ENCODE data around the gene FOXC1.
A peak's percentile ranks its signal among the peaks of the same experiment; 100 is the strongest.

FOXC1 gene

GRCh38 chr6:1609648-1610496, at the start of gene FOXC1:
Gene FOXC1 (plus strand): TSS chr6:1609915. CDS start chr6:1610446, 531 bp downstream.
- DNase-seq (ENCODE audit: insufficient read length, low spot score) (peak; percentile 100), FAIRE-seq (peak; percentile 23)
- 0 out of 2 replicates have a peak, but pooled peaks have one; percentile 20 for TF ChIP-seq POLR2A (IDR thresholded peaks at IDR 0.05; ENCODE audit: low read depth, low read length)

DNA sequence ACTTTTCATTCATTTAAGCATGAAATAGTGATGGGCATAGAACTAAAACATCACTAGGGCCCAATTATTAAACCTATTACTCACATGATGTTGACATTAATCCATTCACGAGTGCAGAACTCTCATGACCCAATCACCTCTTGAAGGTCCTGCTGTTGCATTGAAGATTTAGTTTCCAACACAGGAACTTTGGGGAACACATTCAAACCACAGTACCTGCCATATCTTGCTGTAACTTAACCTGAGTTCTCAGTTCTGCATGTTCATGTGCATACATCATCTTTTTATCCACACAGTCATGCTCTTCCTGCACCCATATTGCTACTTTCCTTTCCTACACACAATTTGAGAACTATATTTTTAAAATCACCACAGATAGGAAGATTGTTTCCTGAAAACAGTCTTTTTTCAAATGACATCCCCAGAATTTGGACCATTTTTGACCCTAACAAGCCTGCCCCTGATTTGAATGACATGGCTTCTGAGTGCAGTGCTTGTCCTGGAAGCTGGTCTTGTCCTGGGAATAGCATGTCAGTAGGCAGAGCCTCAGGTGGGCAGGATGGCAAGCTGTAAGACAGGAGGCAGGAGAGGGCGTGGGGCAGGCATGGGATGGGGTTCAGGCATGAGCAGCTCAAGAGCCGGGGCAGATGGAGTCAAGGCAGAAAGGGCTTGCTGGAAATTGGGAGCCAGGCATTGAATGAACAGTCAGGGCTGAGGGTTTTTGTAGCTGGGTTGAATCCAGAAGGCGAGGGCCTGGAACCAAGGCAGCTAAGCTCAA, 49.2 kb upstream of the FOXC1 start:
- no peak for TF ChIP-seq POLR2A (IDR thresholded peaks at IDR 0.05; ENCODE audit: low read depth, low read length)
- FAIRE-seq (no peak), DNase-seq (ENCODE audit: insufficient read length, low spot score) (no peak)

DNA sequence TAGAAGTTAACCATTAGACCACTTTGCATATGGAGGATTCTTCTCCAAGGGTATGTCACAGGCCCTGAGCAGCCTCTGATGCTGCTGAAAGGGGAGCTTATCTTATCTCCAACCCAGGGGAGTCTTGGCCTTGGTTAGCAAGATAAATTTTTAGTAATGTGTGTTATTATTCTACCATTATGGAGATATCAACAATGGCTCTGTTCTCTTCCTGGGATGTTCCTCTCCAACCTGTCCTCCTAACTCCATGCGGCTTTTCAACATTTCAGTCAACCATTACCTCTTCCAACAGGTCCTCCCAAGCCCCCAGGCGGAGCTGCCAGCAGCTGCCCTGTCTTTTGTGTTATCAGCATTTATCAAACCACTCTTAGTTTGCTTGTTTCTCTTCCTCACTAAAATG, 48.4 kb upstream of the FOXC1 start:
- TF ChIP-seq POLR2A (IDR thresholded peaks at IDR 0.05; ENCODE audit: low read depth, low read length) = no peak
- DNase-seq (ENCODE audit: insufficient read length, low spot score) (no peak), FAIRE-seq (no peak)

DNA sequence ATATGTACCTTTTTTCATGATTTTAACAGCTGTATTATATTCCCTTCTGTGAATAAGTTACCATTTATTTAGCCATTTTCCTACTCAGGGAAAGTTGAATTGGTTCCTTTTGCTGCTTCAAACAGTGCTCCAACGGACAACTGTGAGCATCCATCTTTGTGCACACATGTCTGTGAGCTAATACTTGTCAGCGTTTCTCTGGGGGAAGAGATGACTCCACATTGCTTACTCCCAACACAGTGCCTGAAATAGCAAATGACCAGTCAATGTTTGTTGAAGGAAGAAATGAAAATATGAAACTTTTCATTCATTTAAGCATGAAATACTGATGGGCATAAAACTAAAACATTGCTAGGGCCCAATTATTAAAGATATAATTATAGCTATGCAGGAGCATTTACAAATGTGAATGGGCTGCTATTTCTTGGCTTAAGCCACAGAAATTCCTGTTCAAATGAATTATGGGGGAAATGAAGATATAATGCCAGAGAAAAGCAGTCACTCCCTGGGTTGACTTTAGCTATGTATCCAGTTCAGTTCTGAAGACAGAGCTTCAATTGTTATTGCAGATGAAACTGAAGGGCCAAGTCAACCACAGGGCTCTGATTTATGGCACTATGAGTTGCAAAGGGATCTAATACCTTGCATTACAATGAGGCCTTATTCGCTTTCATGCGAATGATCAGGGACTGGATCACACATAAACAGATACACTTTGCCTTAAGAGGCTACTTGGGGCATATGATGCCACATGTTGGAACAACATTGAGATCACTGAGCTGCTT, 47.4 kb upstream of the FOXC1 start:
- no peak for DNase-seq (ENCODE audit: insufficient read length, low spot score)
- TF ChIP-seq POLR2A (IDR thresholded peaks at IDR 0.05; ENCODE audit: low read depth, low read length) = no peak
- FAIRE-seq = no peak

DNA sequence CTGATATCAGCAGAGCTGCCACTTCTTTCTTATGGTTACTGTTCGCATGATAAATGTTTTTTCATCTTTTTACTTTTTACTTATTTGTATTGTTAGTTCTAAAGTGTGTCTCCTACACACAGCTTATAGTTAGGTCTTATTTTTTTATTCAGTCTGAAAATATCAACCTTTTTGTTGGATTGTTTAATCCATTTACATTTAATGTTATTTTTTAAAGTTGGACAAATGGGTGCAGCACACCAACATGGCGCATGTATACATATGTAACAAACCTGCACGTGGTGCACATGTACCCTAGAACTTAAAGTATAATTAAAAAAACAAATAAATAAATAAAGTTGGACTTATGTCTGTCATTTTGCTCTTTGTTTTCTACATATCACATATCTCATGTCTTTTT, 40.3 kb upstream of the FOXC1 start:
- no peak for DNase-seq (ENCODE audit: insufficient read length, low spot score)
- no peak for TF ChIP-seq POLR2A (IDR thresholded peaks at IDR 0.05; ENCODE audit: low read depth, low read length)
- FAIRE-seq = no peak

- DNase-seq (ENCODE audit: insufficient read length, low spot score) (no peak), FAIRE-seq (no peak)
- no peak for TF ChIP-seq POLR2A (IDR thresholded peaks at IDR 0.05; ENCODE audit: low read depth, low read length)
Measured at GRCh38 chr6:1570848-1571247, 38.9 kb upstream of the FOXC1 start.

DNA sequence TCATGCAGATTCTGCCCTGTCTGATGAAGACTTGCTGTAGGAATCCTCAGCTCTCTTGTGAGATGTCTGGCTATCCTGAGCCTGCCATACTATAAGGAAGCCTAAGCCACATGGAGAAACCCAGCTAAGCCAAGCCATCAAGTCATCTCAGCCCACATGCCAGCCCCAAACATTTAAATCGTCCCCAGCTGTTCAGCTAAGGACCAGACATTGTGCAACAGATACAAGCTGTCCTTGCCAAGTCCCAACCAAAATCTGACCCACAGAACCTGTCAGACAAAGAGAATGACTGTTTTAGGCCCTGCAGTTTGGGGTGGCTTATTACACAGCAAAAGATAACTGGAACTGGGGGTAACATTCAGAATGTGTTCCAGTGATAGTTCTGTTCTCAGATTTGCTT, 36.8 kb upstream of the FOXC1 start:
- FAIRE-seq (no peak), DNase-seq (ENCODE audit: insufficient read length, low spot score) (no peak)
- TF ChIP-seq POLR2A (IDR thresholded peaks at IDR 0.05; ENCODE audit: low read depth, low read length) = no peak

- no peak for TF ChIP-seq POLR2A (IDR thresholded peaks at IDR 0.05; ENCODE audit: low read depth, low read length)
- DNase-seq (ENCODE audit: insufficient read length, low spot score) (no peak), FAIRE-seq (no peak)
Measured at GRCh38 chr6:1574083-1574761, 35.5 kb upstream of the FOXC1 start.

GRCh38 chr6:1574890-1575209, 34.9 kb upstream of the FOXC1 start:
- no peak for DNase-seq (ENCODE audit: insufficient read length, low spot score)
- FAIRE-seq = no peak
- TF ChIP-seq POLR2A (IDR thresholded peaks at IDR 0.05; ENCODE audit: low read depth, low read length) = no peak

DNA sequence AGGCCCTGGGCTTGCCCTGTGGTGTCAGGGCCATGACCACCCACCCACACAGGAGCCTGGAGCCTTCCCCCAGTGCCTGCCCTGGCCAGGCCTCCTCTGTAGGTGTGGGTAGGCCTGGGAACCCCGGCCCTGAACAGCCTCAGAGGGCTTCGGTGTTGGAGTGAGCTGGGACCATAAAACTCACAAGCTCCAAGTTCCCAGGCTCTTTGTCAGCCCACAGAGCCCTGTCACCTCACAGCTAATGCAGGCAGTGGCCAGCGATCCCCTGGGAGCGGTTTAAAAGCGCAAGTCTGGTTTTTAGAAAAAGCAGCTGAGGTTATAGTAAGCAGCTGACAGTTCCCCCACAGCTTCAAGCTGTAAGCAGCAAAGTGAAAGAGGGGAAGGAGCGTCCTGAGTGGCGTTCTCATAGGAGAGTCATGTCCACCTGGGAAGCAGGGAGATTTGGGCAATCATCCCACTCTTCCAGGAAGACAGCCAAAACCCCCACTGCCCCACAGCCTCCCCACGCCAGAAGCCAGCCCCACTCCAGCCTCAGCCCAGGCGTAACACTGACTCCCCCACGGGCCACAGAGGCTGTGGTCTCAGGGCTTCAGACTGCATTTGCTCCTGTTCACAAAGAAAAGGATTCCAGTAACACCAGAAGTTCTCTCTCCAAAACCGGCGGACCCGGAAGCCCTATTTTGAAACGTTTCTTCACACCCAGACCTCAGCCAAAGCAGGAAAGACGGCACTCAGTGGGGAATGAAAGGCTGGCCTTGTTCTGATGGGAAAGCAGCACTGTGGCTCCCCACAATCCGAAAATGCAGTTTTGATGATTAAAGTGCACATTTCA, 34.3 kb upstream of the FOXC1 start:
- FAIRE-seq = no peak
- DNase-seq (ENCODE audit: insufficient read length, low spot score) = no peak
- TF ChIP-seq POLR2A (IDR thresholded peaks at IDR 0.05; ENCODE audit: low read depth, low read length) = no peak

- TF ChIP-seq POLR2A (IDR thresholded peaks at IDR 0.05; ENCODE audit: low read depth, low read length) = no peak
- FAIRE-seq (no peak), DNase-seq (ENCODE audit: insufficient read length, low spot score) (no peak)
Measured at GRCh38 chr6:1576166-1576565, 33.5 kb upstream of the FOXC1 start.

DNA sequence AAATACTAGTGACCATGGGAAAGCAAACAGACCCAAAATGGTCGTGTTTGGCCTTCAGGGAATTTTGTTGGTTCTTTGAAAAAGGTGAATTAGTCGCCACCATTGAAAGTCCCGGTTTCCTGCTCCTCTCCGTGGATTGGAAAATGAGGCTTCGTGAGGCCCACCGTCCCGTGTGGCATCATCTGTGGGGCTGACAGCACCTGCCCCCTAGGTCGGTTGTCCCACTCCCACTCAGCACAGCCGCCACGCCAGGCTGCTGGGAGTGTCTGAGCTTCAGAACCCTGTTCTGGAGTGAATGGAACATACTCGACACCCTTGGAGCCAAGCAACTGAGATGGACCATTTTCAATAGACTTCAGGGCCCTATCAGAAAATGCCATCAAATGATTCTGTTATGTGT, 33.0 kb upstream of the FOXC1 start:
- no peak for FAIRE-seq

More for the DNA sequence above, 33.0 kb upstream of the FOXC1 start:
- no peak for DNase-seq (ENCODE audit: insufficient read length, low spot score)
- TF ChIP-seq POLR2A (IDR thresholded peaks at IDR 0.05; ENCODE audit: low read depth, low read length) = no peak
